HG02885 (cell line): Measurements from ENCODE around the gene GIGYF2.
"Not testable (repeated sequence)": the region's sequence is repeated elsewhere in the genome, so short reads cannot be mapped to it uniquely, and the experiment has no call there.

Experiments
- ATAC-seq: cut with Tn5 transposase; IDR thresholded peaks from one replicate; pipeline ENCODE4 v1.9.1; 2021; ENCODE audit warnings: mild to moderate bottlenecking; ENCODE audit not compliant: unreplicated experiment, poor library complexity

Gene GIGYF2

DNA sequence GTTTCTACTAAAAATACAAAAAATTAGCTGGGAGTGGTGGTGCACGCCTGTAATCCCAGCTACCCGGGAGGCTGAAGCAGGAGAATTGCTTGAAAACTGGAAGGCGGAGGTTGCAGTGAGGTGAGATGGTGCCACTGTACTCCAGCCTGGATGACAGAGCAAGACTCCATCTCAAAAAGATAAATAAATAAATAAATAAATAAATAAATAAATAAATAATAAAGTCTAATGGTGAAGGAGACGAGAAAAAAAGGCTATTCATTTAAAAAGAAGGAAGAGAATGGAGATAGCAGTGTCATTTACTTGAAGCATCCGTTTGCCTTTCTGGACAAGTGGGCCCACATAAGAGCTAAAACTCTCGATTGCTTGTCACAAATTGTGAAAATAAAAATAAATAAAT, 11.7 kb upstream of the GIGYF2 start:
- ATAC-seq, result not testable (repeated sequence)

DNA sequence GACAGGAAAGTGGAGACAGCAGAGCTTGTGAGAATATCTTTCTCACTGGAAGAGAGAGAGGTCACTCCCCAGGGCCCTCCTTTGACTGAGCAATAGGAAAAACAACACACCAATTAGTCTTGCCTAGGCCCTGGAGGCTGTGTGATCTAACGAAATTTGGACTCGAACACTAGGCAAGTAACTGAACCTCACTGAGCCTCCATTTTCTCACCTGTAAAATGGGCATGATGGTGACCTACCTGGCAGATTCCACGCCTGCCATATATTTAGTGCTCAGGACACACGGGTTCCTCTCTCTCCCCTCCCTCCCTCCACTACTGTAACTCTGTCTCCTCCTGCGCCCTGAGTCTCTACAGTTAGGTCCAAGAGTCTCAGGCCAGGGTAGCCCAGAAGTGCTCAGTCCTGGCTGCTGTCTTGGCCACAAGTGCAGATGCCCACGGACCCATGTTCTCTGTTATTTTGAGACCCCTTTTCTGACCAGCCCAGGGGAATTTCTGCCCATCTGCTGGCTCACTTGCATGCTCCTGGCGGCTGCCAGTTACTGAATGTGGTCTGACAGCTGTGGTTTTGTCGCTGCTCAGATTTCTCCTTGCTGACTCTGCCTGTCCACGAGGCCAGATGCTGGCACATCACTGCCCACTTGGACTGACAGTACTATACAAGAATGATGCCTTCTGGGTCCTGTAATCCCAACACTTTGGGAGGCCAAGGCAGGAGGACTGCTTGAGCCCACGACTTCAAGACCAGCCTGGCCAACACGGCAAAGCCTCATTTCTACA, 9.6 kb upstream of the GIGYF2 start:
- ATAC-seq, result no peak

DNA sequence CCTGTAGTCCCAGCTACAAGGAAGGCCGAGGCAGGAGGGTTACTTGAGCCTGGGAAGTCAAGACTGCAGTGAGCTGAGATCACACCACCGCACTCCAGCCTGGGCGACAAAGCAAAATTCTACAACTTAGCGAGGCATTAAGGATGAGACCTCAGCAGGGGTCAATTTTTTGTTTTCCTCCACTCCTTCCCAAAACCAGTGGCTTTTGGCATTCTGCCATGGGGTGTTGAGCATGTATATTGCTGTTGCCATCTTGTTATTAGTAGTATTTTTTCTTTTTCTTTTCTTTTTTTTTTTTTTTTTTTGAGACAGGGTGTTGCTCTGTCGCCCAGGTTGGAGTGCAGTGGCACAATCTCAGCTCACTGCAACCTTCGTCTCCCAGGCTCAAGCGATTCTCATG, 8.9 kb upstream of the GIGYF2 start:
- no peak for ATAC-seq

DNA sequence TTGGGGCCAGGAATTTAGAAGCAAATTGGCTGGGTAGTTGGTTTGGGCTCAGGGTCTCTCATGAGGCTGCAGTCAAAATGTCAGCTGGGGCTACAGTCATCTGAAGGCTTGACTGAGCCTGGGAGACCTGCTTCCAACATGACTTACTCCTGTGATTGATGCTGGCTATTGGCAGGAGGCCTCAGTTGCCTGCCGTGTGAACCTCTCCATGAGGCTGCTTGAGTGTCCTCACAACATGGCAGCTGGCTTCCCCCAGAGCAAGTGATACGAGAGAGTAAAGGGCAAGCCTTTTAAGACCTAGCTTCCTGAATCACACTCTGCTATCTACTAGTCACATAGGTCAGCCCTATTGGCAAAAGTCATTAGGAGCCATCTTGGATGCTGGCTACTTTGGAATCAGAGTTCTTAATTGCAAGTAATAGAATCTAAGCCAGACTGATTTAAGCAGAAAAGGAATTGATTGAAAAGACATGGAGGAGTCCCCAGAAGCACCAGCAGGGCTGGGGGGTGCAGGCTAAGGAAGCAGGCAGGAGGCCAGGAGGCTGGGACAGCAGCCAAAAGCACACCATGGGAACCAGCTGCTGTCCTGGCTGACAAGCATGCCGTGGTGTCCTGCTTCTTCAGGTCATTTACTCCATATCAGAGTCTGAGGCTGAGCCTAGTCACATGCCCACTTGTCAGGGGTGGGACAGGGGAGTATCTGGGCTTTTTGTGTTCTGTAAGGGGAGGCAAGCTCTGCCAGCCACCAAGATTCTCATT, 7.8 kb upstream of the GIGYF2 start:
- no peak for ATAC-seq

DNA sequence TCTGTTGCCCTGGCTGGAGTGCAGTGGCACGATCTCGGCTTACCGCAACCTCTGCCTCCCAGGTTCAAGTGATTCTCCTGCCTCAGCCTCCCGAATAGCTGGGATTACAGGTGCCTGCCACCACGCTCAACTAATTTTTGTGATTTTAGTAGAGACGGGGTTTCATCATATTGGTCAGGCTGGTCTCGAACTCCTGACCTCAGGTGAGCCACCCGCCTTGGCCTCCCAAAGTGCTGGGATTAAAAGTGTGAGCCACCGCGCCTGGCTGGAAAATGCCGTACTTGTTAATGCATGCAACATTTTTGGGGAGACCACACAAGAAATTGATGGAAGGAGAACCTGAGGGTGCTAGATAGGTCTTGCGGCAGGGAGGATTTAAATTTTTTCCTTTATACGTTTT, 6.0 kb upstream of the GIGYF2 start:
- not testable (repeated sequence) for ATAC-seq

DNA sequence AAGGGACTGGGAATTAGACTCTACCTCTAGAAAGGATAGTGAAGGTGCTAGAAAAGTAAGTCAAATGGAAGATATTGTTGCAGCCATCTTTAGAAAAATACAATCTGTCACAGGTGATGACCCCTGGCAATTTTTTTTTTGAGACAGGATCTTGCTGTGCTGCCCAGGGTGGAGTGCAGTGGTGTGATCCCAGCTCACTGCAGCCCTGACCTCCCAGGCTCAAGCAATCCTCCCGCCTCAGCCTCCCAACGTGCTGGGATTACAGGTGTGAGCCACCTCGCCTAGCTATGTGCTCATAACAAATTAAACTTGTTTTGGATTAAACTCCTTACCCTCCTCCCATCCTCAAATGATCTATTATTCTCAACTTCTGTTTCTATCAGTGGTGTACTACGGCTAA, 3.8 kb upstream of the GIGYF2 start:
- ATAC-seq, result no peak

DNA sequence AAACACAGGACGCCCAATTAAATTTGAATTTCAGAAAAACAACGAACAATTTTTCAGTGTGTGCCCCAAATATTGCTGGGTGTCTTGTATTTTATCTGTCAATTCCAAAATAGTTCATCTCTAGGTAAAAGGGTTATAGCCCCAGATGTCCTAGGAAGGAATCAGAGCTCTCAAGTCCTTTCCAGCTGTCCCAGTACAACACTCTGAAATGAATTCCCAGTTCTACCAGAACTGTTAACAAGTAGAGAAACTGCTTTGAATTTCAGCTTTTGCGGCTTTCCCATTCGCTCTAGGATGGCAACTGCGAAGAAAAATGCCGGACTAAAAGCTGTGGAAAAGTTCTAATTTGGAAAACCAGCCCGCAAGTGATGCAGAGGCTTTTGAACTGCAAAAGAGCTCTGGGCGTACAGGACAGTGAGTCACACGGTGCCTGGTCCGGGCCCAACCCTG, 497 bp upstream of the GIGYF2 start:
- ATAC-seq, result no peak

DNA sequence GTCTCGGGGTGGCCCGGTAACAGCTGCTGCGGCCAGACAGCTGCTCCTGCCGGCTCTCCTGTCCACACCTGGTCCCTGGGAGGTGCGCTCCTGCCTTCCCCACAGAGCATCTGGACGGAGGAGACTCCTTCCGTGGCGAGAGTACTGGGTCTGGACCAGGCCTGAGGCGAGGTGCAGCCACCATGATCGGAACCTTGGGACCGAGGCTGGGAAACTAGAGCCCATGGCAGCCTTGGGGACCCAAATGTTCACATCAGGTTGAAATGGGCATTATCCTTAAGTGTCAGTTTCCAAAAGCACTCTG, 628 bp downstream of the GIGYF2 start:
- ATAC-seq, result peak; percentile 25

DNA sequence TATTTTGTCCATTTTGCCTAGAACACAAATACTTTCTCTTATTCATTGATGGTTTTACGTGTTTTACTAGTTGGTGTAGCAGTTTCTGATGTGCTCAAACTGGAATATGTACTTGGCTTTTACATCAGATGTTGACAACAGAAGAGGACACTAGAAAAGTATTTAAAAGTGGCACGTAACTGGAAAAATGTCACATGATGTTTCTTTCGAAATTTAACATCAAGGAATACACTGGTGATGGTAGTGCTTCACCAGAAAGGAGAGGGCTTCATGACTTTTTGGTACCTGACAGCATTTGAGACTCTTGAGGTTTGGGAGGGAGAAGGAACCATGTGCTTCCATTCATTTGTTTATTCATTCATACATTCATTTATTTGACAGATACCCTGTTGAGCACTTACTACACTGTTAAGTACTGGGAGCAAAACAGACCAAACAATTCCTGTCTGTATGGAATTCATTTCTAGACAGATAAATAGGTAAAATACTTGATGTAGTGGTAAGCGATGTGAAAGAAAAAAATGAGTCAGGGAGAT, 1.5 kb downstream of the GIGYF2 start:
- no peak for ATAC-seq

DNA sequence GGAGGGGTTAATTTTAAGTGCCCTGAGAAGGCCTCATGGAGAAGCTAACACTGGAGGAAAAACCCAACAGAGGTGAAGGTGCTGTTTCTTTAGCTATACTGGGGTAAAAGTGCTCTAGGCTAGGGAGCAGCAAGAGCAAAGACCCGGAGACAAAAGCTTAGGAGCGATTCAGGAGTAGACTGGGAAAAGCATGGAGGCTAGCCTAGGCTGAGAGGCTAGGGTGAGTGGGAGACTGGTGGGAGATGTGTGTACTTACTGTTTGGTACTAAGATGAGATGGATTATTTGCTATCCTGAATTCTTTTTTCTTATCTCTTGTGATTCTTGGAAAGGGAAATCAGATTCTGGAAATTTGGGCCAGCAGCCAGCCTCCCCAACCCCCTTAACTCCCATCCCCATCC, 2.0 kb downstream of the GIGYF2 start:
- no peak for ATAC-seq

DNA sequence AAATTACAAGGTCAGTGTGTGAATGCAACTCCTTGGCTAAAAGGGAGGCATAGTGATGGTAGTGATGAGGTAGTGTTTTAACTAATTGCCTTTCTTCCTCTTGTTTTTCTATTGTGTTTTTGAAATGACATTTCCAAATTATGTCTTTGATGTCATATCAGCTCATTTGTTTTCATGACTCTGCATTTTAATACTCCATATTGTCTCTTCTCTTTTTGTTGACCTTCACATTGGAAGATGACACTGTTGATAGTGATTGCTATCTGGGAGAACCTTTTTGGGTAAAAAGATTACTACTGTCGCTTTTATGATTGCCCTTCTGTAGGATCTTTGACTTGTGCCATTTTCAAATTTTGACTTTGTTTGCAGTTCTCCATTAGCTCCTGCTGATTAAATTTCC, 3.0 kb downstream of the GIGYF2 start:
- no peak for ATAC-seq

DNA sequence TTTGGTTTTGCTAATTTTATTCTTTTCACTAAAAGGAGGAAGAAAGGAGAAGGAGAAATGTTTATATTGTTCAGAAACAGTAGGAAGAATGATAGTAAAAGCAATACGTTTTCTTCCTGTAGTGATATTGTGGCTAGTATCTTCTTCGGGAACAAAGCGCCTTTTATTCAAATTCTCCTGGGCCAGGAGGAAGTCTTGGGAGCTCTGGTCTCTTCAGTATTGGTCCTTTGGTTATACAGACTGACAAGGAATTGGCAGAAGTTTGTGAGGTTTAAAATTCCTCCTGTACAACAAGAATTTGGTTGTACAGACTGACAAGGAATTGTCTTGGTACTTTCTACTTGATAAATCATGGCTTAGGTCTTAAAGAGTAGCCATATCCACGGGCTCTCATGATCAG, 9.9 kb downstream of the GIGYF2 start:
- ATAC-seq, result no peak

DNA sequence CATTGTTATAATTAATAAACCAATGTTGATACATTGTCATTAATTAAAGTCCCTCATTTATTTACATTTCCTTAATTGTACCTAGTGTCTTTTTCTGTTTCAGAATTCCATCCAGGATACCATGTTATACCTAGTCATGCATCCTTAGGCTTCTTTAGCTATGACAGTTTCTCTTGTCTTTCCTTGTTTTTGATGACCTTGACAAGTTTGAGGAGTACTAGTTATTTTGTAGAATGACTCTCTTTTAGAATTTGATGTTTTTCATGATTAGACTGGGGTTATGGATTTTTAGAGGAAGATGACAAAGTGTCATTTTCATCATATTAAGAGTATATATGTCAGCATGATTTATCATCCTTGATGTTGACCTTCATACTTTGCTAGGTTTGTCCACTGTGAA, 16.4 kb downstream of the GIGYF2 start:
- no peak for ATAC-seq

DNA sequence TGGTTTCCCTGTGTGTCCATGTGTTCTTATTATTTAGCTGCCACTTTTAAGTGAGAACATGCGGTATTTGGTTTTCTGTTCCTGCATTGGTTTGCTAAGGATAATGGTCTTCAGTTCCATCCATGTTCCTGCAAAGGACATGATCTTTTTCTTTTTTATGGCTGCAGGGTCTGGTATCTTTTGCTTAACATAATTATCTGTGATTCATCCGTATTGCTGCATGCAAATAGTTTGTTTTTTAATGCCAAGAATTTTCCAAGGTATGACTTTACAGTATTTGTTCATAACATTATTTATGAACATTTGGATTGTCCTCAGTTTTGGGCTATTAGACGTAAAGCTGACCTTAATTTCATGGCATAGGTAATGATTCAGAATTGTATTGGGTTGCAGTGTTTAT, 17.8 kb downstream of the GIGYF2 start:
- ATAC-seq, result no peak

DNA sequence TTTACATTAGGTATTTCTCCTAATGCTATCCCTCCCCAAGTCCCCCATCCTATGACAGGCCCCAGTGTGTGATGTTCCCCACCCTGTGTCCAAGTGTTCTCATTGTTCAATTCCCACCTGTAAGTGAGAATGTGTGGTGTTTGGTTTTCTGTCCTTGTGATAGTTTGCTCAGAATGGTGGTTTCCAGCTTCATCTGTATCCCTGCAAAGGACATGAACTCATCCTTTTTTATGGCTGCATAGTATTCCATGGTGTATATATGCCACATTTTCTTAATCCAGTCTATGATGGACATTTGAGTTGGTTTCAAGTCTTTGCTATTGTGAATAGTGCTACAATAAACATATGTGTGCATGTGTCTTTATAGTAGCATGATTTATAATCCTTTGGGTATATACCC, 22.9 kb downstream of the GIGYF2 start:
- not testable (repeated sequence) for ATAC-seq

DNA sequence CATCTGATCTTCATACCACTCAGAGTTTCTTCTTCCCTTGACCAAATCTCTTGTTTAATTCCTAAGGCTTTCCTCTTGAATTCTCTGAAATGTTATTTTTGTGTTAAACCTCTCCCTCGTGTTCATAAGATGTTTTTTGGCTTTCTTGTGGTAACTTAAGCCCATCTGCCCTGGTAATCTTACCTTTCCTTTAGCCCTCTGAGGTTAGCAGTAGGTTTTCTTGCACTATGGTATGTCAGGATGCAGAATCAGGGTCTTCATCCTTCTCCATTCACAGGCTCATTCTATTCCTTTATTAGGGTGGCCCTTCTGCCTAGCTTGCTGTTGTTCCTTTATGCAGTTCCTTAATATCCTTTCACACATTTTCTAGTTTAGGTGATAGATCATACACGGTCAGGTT, 24.1 kb downstream of the GIGYF2 start:
- no peak for ATAC-seq

DNA sequence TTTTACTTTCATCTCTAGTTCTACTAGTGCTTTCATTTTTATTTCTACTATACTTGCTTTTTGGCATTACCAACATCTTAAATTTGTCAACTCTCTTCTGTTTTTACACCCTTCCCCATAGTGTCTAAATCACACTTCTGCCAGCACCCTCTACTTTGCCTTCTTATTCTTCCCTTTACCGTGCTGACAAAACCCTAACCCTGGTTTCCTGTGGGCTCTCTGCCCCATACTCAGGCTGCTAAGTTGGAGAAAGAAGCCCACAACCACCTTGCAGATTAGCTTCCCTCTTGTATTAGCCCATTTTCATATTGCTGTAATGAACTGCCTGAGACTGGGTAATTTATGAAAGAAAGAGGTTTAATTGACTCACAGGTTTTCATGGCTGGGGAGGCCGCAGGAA, 24.8 kb downstream of the GIGYF2 start:
- no peak for ATAC-seq

DNA sequence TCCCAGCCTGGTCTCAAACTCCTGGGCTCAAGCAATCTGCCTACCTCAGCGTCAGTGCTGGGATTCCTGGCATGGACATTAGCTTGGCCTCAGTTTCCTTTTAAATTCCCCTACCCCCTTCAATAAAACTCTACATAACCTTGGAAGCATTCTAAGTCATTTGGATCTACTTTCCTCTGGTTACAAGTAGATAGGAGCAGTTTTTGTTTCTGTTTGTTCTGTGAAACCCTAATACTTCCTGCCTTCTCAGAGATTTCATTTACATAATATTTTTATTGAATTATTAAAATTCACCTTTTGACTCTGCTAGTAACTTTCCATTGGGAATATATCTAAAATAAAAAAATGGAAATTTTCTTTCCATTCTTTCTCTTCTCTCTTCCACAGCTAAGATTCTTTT, 25.9 kb downstream of the GIGYF2 start:
- no peak for ATAC-seq

DNA sequence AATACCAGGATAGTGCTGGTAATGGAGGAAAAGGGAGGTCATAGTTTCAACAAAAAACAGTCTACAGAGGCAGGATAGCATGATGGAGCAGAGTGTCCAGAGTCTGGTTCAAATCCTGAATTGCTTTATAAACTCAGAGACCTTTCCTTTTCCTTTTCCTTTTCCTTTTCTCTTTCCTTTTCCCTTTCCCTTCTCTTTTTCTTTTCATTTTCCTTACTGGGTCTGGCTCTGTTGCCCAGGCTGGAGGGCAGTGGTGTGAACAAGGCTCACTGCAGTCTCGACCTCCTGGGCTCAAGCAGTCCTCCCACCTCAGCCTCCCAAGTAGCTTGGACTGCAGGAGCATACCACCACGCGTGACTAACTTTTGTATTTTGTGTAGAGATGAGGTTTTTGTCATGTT, 31.7 kb downstream of the GIGYF2 start:
- ATAC-seq, result no peak

DNA sequence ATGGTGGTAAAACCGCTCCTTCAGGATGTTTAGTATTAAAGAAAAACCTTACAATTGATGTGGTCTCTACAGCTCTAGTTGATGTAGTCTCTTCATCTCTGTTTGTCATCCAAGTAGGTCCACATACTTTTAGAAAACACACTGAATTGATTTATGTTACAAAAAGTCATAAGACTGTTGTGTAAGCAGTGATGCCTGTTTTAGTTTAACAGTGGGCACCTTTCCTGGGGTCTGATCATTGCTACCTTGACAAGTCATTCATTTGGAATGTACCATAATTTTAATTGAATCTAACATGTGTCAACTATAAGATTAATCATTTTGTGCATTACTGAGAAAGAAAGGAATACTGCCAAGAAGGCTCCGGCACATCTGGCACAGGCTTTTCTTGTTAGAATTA, 34.3 kb downstream of the GIGYF2 start:
- no peak for ATAC-seq

DNA sequence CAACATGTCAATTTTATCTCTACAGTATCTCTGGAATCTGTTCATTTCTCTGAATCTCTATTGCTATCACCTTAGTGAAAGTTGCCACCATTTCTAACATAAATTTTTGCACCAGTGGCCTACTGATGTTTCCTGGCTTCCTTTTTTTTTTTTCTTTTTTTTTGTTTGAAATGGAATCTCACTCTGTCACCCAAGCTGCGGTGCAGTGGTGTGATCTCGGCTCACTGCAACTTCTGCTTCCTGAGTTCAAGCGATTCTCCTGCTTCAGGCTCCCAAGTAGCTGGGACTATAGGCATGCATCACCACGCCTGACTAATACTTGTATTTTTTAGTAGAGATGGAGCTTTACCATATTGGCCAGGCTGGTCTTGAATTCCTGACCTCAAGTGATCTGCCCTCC, 44.2 kb downstream of the GIGYF2 start:
- ATAC-seq, result no peak

DNA sequence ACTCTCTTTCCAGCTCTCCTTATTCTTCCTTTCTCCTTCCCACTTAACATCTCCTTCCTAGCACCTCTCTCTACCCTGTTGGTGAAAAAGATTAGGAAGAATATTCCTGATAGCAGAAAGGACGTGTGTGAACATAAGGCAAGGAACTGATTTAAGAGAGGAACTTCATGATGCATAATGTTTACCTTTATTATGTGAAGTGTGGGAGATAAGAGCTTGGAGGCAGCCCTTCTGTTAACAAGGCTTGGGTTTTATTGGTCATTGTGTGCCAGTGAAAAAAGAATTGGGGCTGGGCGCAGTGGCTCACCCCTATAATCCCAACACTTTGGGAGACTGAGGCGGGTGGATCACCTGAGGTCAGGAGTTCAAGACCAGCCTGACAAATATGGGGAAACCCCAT, 44.8 kb downstream of the GIGYF2 start:
- ATAC-seq, result no peak
